ENCODE data around the gene TPD52L3. TPM values are rescaled to one million over a fixed set of nuclear protein-coding genes. Genes with fewer than 3 reads are reported as not detected.

Gene TPD52L3
- total RNA-seq (2014; rRNA removed; shearing (Covaris generic)) = not detected in 2 replicates

GRCh38 chr9:6328103-6328502, at the start of gene TPD52L3:
TSS of gene TPD52L3 (plus strand) at chr9:6328375. CDS start at chr9:6328596, 221 bp downstream.
- DNase-seq (ENCODE audit: low spot score) = no peak

DNA sequence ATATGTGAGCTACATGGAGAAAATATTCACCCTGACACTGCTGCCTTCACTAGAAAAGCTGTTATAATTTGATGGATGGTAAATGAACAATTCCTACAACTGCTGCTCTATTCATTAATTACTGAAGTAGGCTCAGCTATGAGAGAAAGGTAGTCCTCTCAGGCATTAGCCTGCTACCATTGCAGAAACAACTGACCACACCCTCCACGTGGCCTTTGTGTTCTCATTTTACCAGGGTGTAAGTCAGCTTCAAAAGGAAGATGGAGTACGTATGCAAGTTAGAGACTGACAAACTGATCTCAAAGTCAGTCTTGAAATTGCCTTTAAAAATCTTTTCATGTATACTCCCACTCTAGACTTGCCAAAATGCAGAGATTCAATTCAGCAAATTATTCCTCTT, 26.3 kb upstream of the TPD52L3 start:
- DNase-seq (ENCODE audit: low spot score) = no peak

GRCh38 chr9:6302417-6302816, 25.8 kb upstream of the TPD52L3 start:
- DNase-seq (ENCODE audit: low spot score) = no peak

DNA sequence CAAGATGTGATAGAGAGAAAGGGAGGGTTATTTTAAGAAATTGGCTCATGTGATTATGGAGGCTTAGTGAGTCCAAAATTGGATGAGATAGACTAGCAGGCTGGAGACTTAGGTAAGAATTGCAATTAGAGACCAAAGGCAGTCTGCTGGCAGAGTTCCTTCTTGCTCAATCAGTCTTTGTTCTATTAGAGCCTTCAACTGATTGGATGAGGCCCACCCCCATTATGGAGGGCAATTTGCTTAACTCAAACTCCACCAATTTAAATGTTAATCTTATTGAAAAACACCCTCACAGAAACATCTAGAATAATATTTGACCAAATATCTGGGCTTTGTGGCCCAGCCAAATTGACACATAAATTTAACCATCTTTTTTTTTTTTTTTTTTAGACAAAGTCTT, 23.9 kb upstream of the TPD52L3 start:
- DNase-seq (ENCODE audit: low spot score) = no peak

DNA sequence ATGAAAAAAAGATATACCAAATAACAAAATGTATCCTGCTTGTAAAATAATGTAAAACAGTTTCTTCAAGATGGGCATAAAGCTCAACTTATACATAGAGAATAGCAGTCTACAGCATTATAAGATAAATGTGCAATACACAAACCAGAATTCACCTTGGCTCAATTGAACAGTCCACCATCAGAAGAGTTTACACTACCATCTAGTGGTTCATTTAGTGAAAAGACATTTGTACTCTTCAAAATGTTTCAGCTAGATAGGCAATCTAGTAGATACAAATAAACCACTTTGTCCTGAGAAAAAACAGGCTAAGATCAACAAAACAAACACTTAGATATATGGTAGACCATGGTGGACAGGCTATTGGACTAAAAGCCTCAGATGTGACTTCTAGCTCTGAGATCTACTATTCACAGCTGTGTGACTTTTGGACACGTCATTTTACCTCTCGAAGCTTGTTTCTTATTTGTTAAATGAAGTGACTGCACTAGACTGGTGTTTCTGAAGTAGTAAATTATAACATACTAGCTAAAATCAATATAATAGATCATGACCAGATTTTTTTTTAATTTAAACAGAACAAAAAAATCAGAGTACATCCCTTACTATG, 22.1 kb upstream of the TPD52L3 start:
- peak; percentile 40 for DNase-seq (ENCODE audit: low spot score)

GRCh38 chr9:6307551-6308096, 20.6 kb upstream of the TPD52L3 start:
- DNase-seq (ENCODE audit: low spot score) = no peak

DNA sequence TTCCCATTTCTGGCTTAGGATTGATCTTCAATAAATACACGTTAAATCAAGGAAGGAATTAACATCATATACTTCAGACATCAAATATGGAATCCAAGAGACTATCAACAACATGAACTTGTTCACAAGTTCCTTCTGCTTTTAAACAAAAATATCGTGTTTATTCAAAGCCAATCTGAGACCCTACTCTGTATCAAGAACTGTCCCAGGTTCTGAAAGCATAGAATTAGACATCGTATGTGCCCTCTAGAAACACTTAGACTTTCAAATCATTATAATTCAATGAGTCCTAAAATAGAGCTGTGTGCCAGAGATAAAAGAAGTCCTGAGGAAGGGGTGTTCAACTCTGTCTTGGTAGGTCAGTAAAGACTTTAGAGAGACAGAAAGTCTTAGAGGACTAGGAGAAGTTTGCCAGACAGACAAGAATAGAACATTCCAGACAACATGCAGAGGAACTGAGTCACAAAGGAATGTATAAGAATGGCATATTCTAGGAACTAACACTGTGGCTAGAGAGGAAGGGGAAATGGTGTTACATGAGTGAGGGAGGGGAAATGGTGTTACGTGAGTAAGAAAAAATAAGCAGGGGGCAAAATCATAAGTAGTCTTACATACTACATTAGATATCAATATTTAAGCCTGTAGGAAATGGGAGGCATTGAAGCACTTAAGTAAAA, 2.9 kb downstream of the TPD52L3 start:
- DNase-seq (ENCODE audit: low spot score) = no peak

- no peak for DNase-seq (ENCODE audit: low spot score)
Observed at GRCh38 chr9:6334305-6334704, 6.1 kb downstream of the TPD52L3 start.

DNA sequence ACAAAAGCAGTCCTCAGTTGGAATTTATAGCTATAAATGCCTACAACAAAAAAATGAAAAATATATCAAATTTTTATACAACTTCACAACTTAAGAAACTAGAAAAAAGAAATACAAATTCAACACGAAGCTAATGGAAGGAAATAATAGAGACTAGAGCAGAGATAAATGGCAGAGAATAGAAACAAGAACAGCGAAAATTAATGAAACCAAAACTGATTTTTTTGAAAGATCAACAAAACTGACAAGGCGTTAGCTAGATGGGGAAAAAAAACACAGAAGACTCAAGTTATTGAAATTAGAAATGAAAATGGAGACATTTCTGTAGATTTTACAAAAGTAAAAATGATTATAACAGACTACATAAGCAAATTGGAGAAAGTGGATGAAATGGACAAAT, 20.6 kb downstream of the TPD52L3 start:
- no peak for DNase-seq (ENCODE audit: low spot score)

DNA sequence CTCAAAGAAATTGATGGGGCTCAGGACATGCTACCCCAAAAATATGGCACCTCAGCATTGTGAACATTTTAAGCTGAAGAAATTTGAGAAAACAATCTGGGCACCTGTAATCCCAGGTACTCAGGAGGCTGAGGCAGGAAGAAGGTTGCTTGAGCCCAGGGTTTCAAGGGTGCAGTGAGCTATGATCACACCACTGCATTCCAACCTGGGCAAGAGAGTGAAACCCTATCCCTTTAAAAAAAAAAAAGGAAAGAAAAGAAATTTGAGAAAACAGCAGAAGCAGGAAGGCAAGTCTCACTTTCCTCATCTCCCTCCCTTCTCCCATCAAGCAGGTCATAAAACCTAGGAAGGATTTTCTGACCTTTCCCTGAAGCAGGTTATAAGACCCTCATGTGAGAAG, 23.6 kb downstream of the TPD52L3 start:
- DNase-seq (ENCODE audit: low spot score) = no peak

DNA sequence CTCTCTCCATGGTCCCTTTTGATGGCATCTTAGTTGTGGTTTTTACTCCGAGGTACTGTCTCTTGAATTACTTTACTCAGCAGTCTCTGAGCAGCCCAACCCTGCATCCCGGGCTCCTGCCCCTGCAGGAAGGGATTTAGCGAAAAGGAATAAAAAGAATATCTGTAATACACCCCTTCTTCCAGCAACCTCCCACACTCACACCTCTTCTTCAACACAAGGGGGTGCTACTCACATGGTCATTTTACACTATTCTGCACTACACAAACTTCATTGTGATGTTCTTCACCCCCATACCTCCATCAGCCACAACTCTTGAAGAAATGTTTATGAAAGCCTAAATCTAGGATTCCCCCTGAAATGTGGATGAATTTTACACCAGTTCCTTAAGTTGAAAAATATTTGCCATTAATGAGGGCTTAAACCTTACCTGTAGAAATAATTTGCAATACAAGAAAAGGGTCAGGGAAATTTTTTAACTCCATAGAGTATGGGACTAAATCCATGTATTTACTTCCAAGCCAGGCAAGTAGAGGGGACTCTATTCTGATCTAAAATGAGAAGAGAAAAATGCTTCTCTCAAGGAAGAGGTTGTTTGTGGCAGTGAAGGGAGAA, 26.0 kb downstream of the TPD52L3 start:
- peak; percentile 52 for DNase-seq (ENCODE audit: low spot score)

- DNase-seq (ENCODE audit: low spot score) = peak; percentile 23
Observed at GRCh38 chr9:6355728-6356127, 27.6 kb downstream of the TPD52L3 start.

DNA sequence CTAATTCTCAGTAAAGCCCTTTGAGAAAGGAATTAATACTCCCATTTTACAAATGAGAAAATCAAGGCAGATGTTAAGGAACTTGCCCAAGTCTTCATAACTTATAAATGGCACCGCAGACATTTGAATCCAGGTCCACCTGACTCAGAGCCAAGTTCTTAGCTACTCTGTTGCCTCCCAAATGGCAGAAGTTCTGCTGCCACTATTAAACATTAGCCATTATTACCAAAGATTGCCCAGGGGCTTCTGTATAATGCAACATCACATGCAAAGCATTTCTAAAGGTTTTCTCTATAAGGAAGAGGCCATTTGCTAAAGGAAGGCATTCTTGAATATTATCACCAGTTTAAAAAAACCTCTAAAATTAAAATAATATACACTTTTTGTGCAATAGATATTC, 28.3 kb downstream of the TPD52L3 start:
- DNase-seq (ENCODE audit: low spot score) = no peak

GRCh38 chr9:6356904-6357303, 28.7 kb downstream of the TPD52L3 start:
- DNase-seq (ENCODE audit: low spot score) = no peak

GRCh38 chr9:6367128-6367890, 39.1 kb downstream of the TPD52L3 start:
- no peak for DNase-seq (ENCODE audit: low spot score)

- DNase-seq (ENCODE audit: low spot score) = no peak
Observed at GRCh38 chr9:6368831-6369230, 40.7 kb downstream of the TPD52L3 start.

Other genes starting within 250 kb of the TPD52L3 start
- not detected in 2 replicates for gene IL33, start 112.6 kb upstream of the TPD52L3 start, total RNA-seq (2014; rRNA removed; shearing (Covaris generic))
- 29.4 and 30.3 TPM in 2 replicates for gene UHRF2, start 84.8 kb downstream of the TPD52L3 start, total RNA-seq (2014; rRNA removed; shearing (Covaris generic))

Measured in A172 (cell line).